Left renal pelvis (tissue), 4 donors: Measurements from ENCODE around the gene SLC45A1. TPM values are rescaled to one million over a fixed set of nuclear protein-coding genes. Genes with fewer than 3 reads are reported as not detected.
"Not testable (repeated sequence)": the region's sequence is repeated elsewhere in the genome, so short reads cannot be mapped to it uniquely, and the experiment has no call there.

Source experiments
- DNase-seq, 4 donors: peaks; one replicate each; pipeline ENCODE4 v3.0.0-alpha.2; 2013; ENCODE audit warnings: low read depth in 4 of 4, low spot score in 3 of 4
- polyA plus RNA-seq, 4 donors: library from polyadenylated mRNA; unstranded; fragments of 120-200 nt; gene quantifications; one replicate each; pipeline ENCODE4 v1.2.1, GENCODE V29; 2013; ENCODE audit not compliant: insufficient read length in 4 of 4

The SLC45A1 gene
- polyA plus RNA-seq: 1 to 10 TPM; 1.5 to 3.2 (median 3.0) TPM

DNA sequence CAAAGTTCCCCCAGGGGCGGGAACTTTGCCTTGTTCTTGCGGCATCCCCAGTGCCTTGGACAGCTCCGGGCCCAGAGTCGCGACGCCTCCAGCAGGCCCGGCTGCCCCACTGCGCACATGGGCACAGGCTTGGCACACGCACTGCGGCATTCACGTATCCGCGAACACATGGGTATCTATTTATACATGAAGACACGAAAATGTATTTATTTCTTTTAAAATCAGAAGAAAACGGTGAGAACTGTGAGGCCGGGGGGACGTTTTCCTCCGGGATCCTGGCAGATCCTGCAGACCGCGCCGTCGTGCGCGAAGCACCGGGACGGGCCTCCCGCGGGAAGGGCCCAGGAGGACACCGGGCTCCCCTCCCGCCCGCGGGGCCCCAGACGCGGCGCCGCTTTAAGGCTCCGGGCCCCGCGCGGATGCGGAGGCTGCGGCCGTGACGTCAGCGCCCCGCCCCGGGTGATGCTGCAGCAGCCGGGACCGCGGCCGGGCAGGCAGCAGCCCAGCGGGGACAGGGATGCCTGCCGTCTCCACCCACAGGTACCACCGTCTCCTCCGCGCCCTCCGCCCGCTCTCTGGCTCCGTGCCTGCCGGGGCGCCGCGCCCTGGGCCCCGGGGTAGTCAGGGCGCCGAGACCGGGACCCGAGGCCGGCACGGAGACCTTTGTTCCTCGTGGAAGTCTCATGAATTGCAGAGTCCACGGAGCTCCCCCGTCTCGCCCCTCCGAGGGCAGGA, at the start of gene SLC45A1:
TSS of gene SLC45A1 (plus strand) at position 468 of the 735 bp plus-strand sequence. CDS start 6,216 bp downstream, outside the sequence.
- peak in 1 of 4 donors; percentile 46 for DNase-seq

DNA sequence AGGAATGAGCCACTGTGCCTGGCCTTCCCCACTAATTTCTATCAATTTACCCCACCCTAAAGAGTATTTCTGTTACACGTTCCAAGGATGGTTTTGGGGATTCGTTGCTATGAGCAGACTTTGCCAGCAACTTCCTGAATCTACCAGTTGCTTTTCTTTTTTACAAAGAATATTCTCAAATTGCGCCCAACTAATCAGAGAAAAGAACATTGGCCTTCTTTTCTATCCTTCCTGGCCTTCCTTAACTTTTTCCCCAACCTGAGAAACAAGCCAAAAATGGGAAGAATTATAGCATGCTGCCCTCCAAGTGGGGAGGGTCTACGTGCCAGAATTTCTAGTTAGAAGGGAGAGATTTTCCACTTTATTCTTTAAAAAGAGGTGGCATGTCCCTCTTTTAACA, 44.9 kb upstream of the SLC45A1 start:
- DNase-seq: no peak

DNA sequence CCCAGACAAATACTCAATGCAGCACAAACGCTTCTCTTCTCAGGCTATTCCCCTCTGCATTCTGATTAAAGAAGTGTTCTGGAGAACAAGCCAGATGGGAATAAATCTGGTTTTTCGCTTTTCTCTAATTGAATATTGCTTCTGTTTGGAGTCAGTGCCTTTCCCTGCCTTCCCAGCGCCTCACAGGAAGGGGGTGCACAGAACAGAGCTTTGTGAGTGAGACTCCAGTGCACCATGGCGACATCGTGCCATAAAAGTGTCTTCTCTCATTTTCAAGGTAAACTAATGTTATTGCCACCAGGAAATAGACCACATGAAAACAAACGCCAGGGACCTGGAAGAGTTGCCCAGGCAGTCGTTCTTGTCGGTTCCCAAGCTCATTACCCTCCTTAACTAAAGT, 43.6 kb upstream of the SLC45A1 start:
- no peak for DNase-seq

DNA sequence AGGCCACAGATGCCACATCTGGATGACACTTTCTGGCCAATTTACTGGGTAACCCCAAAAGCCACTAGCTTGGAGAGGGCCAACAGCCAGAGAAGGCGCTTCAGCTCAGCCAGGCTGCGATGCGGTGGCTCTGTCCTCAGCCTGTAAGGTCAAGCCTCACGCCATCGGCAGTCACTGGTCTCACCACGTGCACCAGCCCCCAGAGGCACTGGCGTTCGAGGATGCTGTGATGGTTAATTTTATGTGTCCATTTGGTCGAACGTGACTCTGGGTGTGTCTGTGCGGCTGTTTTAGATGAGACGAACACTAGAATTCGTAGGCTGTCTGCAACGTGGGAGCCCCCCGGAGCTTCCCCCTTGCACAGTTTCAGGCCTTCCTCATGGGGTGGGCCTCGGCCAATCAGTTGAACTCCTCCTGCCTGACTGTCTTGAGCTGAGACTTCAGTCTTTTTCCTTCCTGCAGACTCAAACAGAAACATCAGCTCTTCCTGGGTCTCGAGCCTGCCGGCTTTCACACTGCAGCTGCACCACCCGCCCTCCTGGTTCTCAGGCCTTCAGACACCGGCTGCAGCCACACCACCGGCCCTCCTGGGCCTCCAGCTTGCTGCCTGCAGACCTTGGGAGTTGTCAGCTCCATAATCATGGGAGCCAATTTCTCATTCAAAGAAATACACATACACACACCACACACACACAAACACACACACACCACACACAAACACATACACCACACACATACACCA, 41.6 kb upstream of the SLC45A1 start:
- no peak for DNase-seq

DNA sequence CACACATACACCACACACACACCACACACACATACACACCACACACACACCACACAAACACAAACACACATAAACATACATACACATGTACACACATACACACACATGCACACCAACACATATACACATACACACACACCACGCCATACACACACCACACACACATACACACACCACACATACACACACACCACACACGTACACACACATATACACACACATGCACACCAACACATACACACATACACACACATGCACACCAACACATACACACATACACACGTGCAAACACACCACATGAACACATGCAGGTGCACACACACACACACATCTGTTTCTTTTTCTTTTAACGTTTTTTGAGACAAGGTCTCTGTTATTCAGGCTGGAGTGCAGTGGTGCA, 41.0 kb upstream of the SLC45A1 start:
- no peak for DNase-seq

DNA sequence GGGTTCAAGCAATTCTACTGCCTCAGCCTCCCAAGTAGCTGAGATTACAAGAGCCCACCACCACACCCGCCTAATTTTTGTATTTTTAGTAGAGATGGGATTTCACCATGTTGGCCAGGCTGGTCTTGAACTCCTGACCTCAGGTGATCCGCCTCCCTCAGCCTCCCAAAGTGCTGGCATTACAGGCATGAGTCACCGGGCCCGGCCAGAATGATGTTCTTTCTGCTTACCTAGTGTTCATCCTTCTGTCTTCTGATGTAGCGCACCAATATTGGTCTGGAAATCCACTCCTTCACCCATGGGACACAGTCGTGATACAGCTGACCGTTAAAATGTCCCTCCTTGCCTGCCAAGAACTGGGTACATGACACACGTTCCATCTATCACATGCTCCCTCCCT, 39.2 kb upstream of the SLC45A1 start:
- DNase-seq: not testable (repeated sequence)

DNA sequence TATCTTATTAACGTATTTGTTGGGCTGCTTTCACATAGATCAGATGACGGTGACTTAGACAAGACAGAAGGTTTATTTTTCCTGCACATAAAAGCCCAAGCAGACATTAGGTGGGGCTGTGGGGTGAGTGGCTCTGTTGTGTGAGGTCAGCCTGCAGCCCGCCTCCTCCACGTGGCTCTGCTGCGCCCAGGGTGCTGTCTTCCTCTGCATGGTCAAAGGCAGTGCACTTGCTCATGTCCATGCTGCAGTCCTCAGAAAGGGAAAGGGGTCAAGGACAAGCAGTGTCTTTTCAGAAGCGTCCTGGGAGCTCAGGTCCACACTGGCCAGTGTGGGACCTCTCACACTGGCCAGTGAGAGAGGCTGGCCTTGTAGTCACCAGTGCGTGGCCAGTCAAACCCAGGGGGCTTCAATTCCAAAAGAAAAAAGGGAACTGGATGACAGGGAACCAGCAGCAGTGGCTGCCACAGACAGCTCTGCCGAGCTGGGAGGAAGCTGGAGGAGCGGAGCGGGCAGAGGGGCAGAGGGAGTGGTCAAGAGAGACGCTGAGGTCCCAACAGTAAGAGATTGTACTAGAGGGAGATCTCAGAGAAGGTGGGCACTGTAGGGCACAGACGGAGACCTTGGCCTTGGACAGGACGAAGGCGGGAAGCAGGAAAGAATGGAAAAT, 35.9 kb upstream of the SLC45A1 start:
- DNase-seq: no peak

DNA sequence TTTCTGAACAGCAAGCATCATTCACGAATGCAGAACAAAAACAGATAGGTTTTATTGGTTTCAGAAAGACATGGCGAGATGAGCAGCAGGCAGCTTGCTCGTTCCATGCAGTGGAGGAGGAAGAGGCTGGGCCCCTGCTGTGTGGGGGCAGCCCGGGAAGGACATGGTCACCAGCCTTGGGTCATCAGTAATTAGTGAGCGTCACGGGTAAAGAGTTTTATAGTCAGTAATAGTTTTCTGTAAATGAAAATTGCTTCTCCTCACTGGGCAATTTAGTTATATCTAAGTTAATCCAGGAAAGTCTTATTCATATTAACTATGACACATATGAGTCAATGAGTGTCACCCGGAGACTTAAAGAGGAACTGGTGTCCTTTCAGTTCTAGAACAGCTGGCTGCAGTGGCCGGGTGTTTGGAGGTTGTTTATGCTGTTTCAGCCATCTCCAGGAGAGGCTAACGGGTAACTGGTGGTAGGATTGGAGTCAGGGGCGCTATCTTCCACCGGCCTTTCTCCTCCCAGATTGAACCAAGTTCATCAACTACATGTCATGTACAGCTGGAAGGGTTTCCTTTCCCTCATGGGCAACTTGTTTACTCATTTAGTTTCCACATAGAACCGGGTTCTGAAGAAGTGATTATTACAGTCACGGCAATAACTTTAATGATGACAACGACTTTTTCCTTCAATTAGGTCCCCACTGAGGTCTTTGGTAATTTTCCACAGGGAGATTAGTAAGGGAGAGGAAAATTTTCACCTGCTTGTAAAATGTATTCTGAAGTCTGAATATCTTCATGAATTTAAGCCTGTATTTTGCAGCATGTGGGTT, 34.6 kb upstream of the SLC45A1 start:
- DNase-seq: no peak

DNA sequence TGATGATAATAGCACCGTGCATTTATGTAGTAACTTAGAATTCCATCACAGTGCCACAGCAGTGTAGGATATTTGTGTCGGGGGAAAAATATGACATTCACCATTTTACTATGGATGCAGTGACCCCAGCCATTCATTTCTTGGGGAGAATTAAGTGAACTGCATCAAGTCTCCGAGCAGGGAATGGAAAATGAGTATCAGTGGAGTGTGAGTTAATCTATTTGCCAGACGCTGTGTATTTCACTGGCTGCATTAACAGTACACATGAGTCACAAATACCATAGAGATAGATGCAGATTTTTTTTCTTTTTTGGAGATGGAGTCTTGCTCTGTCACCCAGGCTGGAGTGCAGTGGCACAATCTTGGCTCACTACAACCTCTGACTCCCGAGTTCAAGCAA, 33.8 kb upstream of the SLC45A1 start:
- DNase-seq: no peak

DNA sequence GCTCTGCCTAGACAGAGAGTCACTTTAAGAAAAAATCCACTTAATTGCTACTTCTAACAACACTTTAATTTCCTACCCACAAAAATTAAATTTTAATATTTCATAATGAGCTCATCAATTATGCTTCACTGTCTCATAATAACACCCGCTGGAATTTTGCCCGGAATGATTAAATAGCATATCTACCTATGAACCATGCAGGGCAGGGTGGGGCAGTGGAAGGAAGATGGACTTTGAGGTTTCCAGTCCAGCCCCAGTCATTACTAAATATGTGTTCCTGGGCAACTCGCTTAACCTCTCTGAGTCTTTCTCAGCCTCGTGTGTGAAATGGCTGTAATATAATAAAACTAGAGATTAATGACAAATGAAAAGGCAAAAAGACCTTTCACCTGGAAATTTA, 32.8 kb upstream of the SLC45A1 start:
- DNase-seq: no peak

DNA sequence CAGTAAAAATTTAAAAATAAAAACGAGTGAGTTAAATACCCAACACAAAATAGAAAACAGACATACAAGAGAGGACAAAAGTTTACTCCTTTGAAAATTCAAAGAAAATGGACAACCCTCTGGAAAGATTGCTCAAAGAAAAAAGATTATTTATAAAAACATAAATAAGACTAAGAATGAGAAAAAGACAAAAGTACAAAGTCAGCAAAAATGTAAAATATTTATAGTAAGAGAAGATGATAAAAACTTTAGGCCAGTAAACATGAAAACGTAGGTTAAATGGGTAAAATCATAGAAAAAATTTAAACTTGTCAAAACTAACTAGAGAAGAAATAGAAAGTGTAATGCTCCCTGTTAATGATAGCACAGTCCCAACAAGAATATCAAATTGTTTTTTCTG, 31.9 kb upstream of the SLC45A1 start:
- DNase-seq: no peak

DNA sequence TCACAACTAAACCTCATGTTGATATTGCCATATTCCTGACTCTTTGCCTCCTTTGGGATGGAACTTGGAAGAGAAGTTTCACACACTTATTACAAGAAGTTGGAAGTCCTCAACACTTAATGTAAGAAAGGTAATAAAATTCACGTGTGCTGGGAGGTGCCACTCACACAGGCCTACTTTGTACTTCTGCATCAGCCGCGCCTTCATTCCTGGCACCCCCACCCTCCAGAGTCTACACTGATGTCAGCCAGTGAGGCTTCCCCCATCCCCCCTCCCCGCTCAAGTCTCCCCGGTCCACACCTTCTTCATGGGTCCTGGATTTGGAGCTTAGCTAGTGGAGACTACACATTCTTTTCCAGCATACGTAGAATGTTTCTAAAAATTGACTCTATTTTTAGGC, 24.8 kb upstream of the SLC45A1 start:
- DNase-seq: no peak

DNA sequence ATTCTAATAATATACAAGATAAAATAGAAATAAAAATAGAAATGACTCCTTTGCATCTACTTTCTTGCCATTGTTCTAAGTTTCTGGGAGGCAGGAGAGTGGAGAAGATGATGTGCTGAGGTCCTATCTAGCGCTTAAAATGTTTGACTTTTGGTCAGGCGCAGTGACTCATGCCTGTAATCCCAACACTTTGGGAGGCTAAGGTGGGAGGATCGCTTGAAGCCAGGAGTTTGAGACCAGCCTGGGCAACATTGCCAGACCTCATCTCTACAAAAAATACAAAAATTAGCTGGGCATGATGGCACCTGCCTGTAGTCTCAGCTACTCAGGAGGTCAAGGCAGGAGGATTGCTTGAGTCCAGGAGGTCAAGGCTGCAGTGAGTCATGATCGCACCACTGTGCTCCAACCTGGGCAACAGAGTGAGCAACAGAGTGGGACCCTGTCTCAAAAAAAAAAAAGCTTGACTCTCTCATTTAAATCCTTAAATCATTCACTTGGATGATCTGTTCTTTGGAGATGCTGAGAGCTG, 24.2 kb upstream of the SLC45A1 start:
- no peak for DNase-seq

DNA sequence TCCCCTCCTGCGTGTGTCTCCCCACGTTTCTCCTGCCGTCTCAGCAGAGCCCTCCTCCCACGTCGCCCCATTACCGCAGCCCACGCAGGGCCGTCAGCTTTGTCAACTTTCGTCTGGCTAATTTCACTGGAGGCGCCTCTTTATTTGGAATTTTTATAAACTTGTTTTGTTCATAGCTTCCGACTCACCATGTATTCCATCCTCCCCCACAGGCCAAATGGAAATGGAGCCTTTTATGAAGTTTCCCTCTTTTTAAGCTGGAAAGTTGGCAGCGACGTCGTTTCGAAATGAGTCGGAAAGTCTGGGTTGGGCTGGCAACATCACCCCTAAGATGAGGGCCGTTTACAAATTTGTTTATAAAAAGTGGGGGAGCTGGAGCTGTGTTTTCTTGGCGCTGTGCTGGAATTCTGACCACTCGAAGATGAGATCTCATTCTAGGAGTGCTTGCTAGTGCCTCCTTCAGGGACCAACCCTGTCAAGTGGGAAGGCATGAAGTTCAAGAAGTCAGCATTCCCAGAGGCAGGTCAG, 23.7 kb upstream of the SLC45A1 start:
- DNase-seq: no peak

DNA sequence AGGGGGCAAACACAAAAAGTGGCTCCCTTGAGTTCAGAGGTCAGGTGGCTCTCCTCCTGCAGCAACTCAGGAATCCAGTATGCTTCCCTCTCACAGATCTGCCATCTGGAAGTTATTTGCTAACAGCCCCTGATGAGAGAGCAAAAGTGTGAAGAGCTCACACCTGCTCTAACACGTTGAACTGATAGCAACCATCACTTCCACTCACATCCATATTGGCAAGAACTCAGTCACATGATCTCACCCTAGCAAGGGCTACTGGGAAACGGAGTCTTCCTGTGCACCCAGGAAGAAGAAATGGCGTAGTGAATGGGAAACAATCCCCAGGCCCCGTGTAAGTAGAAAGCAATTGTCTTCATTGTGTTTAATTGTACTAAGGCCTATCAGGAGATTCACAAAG, 20.7 kb upstream of the SLC45A1 start:
- no peak for DNase-seq

DNA sequence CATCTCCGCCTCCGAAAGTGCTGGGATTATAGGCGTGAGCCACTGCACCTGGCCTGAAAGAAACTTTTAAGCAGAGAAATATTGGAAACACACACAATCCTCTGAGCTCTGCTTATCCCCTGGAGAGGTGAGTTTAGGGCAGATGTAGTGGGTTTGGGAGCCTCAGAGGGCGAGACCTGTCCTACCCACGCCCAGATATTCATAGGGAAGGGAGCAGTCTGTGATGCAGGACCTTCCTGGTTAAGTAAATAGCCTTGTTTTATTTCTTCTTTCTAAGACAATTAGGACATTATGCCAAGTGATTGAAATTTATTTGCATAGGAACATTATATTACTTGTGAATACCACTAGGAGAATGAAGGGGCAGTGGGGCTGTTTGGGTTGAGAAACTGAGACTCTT, 18.0 kb upstream of the SLC45A1 start:
- DNase-seq: no peak

DNA sequence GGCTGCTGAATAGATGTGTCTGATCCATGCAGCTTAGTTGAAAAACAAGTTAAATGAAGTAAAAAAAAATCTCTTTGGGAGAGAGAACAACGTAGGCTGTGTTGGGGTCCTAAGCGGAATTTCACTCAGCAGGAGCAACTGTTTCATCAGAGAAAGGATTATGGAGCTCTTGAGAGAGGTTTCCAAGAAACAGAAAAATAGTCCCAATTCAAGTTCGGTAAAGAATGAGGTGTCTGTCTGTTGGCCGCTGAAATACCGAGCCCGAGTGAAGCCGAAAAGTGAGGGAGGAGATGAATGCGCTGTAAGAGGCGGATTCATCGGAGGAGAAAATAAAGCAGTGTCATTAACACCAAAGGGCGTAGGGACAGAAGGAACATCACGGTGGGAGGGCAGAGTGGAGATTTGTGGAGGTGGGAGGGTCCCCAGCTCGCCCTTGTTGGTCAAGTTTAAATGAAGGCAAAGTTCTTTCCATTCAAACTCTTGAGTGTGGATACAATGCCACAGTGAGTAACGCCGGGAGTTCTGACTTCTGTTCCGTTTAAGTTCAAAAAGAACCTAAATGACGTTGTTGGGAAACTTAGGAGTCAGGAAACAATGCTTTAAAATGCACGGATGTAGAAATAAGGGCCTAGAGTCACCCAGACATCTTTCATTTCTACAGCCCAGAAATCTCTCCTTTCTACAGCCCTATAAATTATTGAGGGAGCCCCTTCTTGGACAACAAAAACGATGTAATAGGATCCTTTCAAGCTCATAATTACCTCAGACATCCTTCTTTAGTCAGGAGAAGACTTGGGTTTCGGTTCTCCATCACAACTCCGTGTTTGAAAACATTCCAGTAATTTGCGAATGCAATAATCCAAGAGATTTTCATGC, 15.6 kb upstream of the SLC45A1 start:
- peak in 1 of 4 donors; percentile 55 for DNase-seq

DNA sequence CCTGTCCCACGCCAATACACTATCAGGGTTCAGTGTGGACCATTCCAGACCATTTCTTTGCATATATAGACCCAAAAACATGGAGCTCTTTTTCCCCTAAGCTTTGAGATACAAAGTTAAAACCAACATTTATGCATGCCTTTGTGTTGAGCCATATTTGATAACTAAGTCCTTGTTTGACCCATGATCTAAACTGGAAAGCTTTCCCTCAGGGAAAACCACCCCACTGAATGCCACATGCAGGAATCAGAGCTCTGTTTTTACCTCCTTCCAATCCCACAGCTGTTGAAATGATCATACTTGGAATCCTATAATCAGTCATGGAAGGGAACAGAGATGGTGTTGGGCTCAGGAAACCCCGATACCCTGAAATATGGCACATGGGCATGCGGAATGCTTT, 14.8 kb upstream of the SLC45A1 start:
- DNase-seq: no peak

DNA sequence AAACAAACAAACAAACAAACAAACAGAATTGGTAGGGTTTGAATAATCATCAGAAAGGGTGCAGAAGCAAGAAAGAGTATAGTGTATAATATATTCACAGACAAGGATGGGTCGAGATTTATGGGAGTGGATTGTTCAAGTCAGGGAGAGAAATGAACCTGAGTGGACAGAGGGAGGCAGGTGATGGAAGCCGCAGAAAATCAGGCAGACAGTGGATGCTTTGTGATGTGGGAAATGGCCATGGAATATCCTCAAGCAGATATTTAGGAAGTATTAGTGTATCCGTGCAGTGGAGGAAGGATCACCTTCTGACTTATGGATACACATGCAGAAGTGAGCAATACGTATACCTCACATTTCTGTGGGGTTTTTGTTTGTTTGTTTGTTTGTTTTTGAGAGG, 14.0 kb upstream of the SLC45A1 start:
- no peak for DNase-seq
